Measurements from ENCODE around the gene TRAPPC2.
"Not testable (repeated sequence)": the region's sequence is repeated elsewhere in the genome, so short reads cannot be mapped to it uniquely, and the experiment has no call there.

Gene TRAPPC2

GRCh38 chrX:13741695-13742094, 7.3 kb upstream of the TRAPPC2 start:
- no peaks in the 10 kb centered on the region for H3K9me2 ChIP-seq (replicated peaks; ENCODE audit: low read depth, low read length)
- H3K9ac ChIP-seq (ENCODE audit: low read depth, low read length, poor library complexity, severe bottlenecking) = no peak overlapping the region
- H3K79me2 ChIP-seq (ENCODE audit: insufficient read depth, low read length) = peaks cover 11% of the 10 kb centered on the region
- no peaks in the 10 kb centered on the region for H3K27me3 ChIP-seq (ENCODE audit: insufficient read depth, low read length, poor library complexity, severe bottlenecking)
- peaks cover 6% of the 10 kb centered on the region; the same call in 1 of the 2 replicates for H3K36me3 ChIP-seq (ENCODE audit: insufficient read depth, low read length)
- H2AFZ ChIP-seq (ENCODE audit: low read length) = no peak overlapping the region
- no peaks in the 10 kb centered on the region for H3F3A ChIP-seq (ENCODE audit: low read depth)
- no peaks in the 10 kb centered on the region for H4K20me1 ChIP-seq (ENCODE audit: insufficient read depth, low read length, poor library complexity, severe bottlenecking)
- TF ChIP-seq CTCF (conservative IDR thresholded peaks at IDR 0.05; ENCODE audit: low read length) = no peak
- H3K4me3 ChIP-seq (ENCODE audit: low read length, poor library complexity, severe bottlenecking) = no peak overlapping the region
- no peaks in the 10 kb centered on the region for H3K9me3 ChIP-seq (ENCODE audit: insufficient read depth, low read depth, low read length)
- H3K4me2 ChIP-seq (ENCODE audit: low read depth, low read length, poor library complexity, severe bottlenecking) = no peak overlapping the region
- H3K4me1 ChIP-seq (ENCODE audit: insufficient read depth, low read length, poor library complexity, severe bottlenecking) = peaks cover 6% of the 10 kb centered on the region

DNA sequence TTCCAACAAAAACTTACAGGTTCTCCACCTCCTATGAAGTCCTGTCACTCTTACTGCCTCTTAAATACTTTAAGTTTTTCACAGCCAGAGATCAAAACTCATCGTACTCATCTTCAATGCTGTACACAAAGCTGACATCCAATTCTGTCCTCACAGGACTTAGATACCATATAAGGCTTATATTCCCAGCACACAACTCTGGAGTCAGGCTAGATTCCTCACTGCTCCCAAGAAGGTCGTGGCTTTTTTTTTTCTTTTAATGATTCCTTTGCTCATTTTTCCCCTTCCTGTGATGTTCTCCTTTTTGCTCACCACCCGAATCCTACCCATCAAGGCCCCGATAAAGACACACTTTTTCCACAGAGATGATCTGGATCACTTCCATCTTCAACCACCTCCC, 914 bp downstream of the TRAPPC2 start:
- peak overlapping the region; percentile 93 for H3K4me3 ChIP-seq (ENCODE audit: low read length, poor library complexity, severe bottlenecking)
- TF ChIP-seq CTCF (conservative IDR thresholded peaks at IDR 0.05; ENCODE audit: low read length) (no peak), EZH2phosphoT487 (IDR thresholded peaks at IDR 0.05; ENCODE audit: borderline replicate concordance) (no peak)
- peak overlapping the region; percentile 98 for H3K9ac ChIP-seq (ENCODE audit: low read depth, low read length, poor library complexity, severe bottlenecking)
- no peaks in the 10 kb centered on the region for H3K9me3 ChIP-seq (ENCODE audit: insufficient read depth, low read depth, low read length)
- H3K79me2 ChIP-seq (ENCODE audit: insufficient read depth, low read length) = peaks cover 63% of the 10 kb centered on the region
- H3K4me1 ChIP-seq (ENCODE audit: insufficient read depth, low read length, poor library complexity, severe bottlenecking) = peaks cover 21% of the 10 kb centered on the region
- H3K9me2 ChIP-seq (replicated peaks; ENCODE audit: low read depth, low read length) = no peaks in the 10 kb centered on the region
- peaks cover 12% of the 10 kb centered on the region for H4K20me1 ChIP-seq (ENCODE audit: insufficient read depth, low read length, poor library complexity, severe bottlenecking)
- H3F3A ChIP-seq (ENCODE audit: low read depth) = no peaks in the 10 kb centered on the region
- no peaks in the 10 kb centered on the region for H3K27me3 ChIP-seq (ENCODE audit: insufficient read depth, low read length, poor library complexity, severe bottlenecking)
- H3K4me2 ChIP-seq (ENCODE audit: low read depth, low read length, poor library complexity, severe bottlenecking) = peak overlapping the region; percentile 90
- H2AFZ ChIP-seq (ENCODE audit: low read length) = no peak overlapping the region
- H3K36me3 ChIP-seq (ENCODE audit: insufficient read depth, low read length) = no peaks in the 10 kb centered on the region

- no peak overlapping the region for H2AFZ ChIP-seq (ENCODE audit: low read length)
- H3K36me3 ChIP-seq (ENCODE audit: insufficient read depth, low read length) = no peaks in the 10 kb centered on the region
- TF ChIP-seq EZH2phosphoT487 (IDR thresholded peaks at IDR 0.05; ENCODE audit: borderline replicate concordance) (no peak), CTCF (conservative IDR thresholded peaks at IDR 0.05; ENCODE audit: low read length) (no peak)
- no peaks in the 10 kb centered on the region for H3K9me3 ChIP-seq (ENCODE audit: insufficient read depth, low read depth, low read length)
- H3F3A ChIP-seq (ENCODE audit: low read depth) = no peaks in the 10 kb centered on the region
- H3K27me3 ChIP-seq (ENCODE audit: insufficient read depth, low read length, poor library complexity, severe bottlenecking) = no peaks in the 10 kb centered on the region
- peaks cover 62% of the 10 kb centered on the region for H3K79me2 ChIP-seq (ENCODE audit: insufficient read depth, low read length)
- peak overlapping the region; percentile 90 for H3K4me2 ChIP-seq (ENCODE audit: low read depth, low read length, poor library complexity, severe bottlenecking)
- peak overlapping the region; percentile 98 for H3K9ac ChIP-seq (ENCODE audit: low read depth, low read length, poor library complexity, severe bottlenecking)
- H3K4me3 ChIP-seq (ENCODE audit: low read length, poor library complexity, severe bottlenecking) = peak overlapping the region; percentile 93
- H4K20me1 ChIP-seq (ENCODE audit: insufficient read depth, low read length, poor library complexity, severe bottlenecking) = peaks cover 12% of the 10 kb centered on the region
- H3K9me2 ChIP-seq (replicated peaks; ENCODE audit: low read depth, low read length) = no peaks in the 10 kb centered on the region
- peaks cover 19% of the 10 kb centered on the region for H3K4me1 ChIP-seq (ENCODE audit: insufficient read depth, low read length, poor library complexity, severe bottlenecking)
Measured at GRCh38 chrX:13732246-13733067, 2.0 kb downstream of the TRAPPC2 start.

DNA sequence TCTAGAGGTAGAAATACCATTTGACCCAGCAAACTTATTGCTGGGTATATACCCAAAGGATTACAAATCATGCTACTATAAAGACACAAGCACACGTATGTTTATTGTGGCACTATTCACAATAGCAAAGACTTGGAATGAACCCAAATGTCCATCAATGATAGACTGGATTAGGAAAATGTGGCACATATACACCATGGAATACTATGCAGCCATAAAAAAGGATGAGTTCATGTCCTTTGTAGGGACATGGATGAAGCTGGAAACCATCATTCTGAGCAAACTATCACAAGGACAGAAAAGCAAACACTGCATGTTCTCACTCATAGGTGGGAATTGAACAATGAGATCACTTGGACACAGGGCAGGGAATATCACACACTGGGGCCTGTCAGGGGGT, 3.9 kb downstream of the TRAPPC2 start:
- not testable (repeated sequence) for H3K4me2 ChIP-seq (ENCODE audit: low read depth, low read length, poor library complexity, severe bottlenecking); H4K20me1 ChIP-seq (ENCODE audit: insufficient read depth, low read length, poor library complexity, severe bottlenecking); H3K9me2 ChIP-seq (replicated peaks; ENCODE audit: low read depth, low read length); H3K27me3 ChIP-seq (ENCODE audit: insufficient read depth, low read length, poor library complexity, severe bottlenecking); H3K9me3 ChIP-seq (ENCODE audit: insufficient read depth, low read depth, low read length); H3K9ac ChIP-seq (ENCODE audit: low read depth, low read length, poor library complexity, severe bottlenecking); H2AFZ ChIP-seq (ENCODE audit: low read length); H3K36me3 ChIP-seq (ENCODE audit: insufficient read depth, low read length); H3K4me3 ChIP-seq (ENCODE audit: low read length, poor library complexity, severe bottlenecking); H3F3A ChIP-seq (ENCODE audit: low read depth); H3K4me1 ChIP-seq (ENCODE audit: insufficient read depth, low read length, poor library complexity, severe bottlenecking)
- peaks cover 54% of the 10 kb centered on the region for H3K79me2 ChIP-seq (ENCODE audit: insufficient read depth, low read length)

GRCh38 chrX:13726583-13726982, 7.8 kb downstream of the TRAPPC2 start:
- not testable (repeated sequence) for H3K9me3 ChIP-seq (ENCODE audit: insufficient read depth, low read depth, low read length)

More at GRCh38 chrX:13726583-13726982, 7.8 kb downstream of the TRAPPC2 start:
- not testable (repeated sequence) for H4K20me1 ChIP-seq (ENCODE audit: insufficient read depth, low read length, poor library complexity, severe bottlenecking); H3K4me2 ChIP-seq (ENCODE audit: low read depth, low read length, poor library complexity, severe bottlenecking); H3K27me3 ChIP-seq (ENCODE audit: insufficient read depth, low read length, poor library complexity, severe bottlenecking); H3F3A ChIP-seq (ENCODE audit: low read depth); H3K9ac ChIP-seq (ENCODE audit: low read depth, low read length, poor library complexity, severe bottlenecking); H2AFZ ChIP-seq (ENCODE audit: low read length); H3K9me2 ChIP-seq (replicated peaks; ENCODE audit: low read depth, low read length); H3K36me3 ChIP-seq (ENCODE audit: insufficient read depth, low read length); H3K4me3 ChIP-seq (ENCODE audit: low read length, poor library complexity, severe bottlenecking); H3K4me1 ChIP-seq (ENCODE audit: insufficient read depth, low read length, poor library complexity, severe bottlenecking)
- H3K79me2 ChIP-seq (ENCODE audit: insufficient read depth, low read length) = peaks cover 57% of the 10 kb centered on the region
